ENCODE results near the gene TGFBR2. TPM values are rescaled to one million over a fixed set of nuclear protein-coding genes. Genes with fewer than 3 reads are reported as not detected.
A peak's percentile ranks its signal among the peaks of the same experiment; 100 is the strongest.

The TGFBR2 gene
- total RNA-seq, 1 donor from 2014 or later = 39.9 TPM

DNA sequence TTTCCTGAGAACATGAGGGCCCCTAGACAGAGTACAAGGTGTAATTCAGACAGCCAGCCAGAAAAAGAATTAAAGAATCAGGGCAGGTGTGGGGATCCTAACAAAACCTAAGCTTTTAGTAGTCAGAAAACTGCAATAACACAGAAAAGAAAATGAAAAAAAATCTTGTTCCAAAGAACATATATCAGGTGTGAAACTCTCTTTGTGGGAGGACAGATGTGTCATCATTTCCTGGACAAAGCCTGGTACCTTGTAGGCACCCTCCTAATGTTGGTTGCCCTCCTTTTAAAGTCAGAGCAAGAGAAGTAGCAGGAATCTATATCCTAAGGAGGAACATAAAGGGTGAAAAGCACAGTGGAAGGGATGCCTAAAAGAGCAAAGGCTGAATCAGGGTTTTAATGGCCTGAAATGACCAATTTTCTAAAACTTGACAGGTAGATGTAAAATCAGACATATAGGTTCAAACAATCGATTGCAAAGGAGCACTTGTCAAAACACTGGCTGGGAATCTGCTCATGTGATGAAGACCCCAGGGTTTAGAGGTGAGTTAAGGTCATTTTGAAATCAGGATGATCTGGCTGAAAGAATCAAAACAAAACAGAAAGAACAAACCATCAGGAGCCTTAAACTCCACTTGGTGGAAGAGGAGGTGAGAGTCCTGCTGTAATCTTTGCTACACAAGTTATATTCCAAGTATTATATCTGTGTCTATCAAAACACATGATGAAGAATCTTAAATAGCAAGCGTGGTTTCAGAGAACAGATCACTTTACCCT is 54.9 kb downstream of the TGFBR2 start:
- Histone ChIP-seq H3K36me3 (ENCODE audit: insufficient read depth, low read length) (peaks cover 31% of the 10 kb centered on the region), H3K4me3 (ENCODE audit: insufficient read depth, low read depth, low read length) (no peak overlapping the region), H3K27me3 (ENCODE audit: insufficient read depth, low read length) (no peaks in the 10 kb centered on the region), H3K4me1 (ENCODE audit: insufficient read depth, low read length) (peaks cover 52% of the 10 kb centered on the region), H3K9me3 (ENCODE audit: insufficient read depth, low read depth, low read length) (no peaks in the 10 kb centered on the region), H3K79me2 (ENCODE audit: insufficient read depth, low read length) (peaks cover 42% of the 10 kb centered on the region), H3K27ac (ENCODE audit: low read depth, low read length) (no peak overlapping the region), H4K20me1 (ENCODE audit: insufficient read depth, low read length) (no peaks in the 10 kb centered on the region), H3K9ac (ENCODE audit: low read length) (no peak overlapping the region), H2AFZ (ENCODE audit: low read depth, low read length) (no peak overlapping the region), H3K4me2 (ENCODE audit: low read length) (no peak overlapping the region)
- Mint-ChIP-seq H3K4me1 (ENCODE audit: low read depth, unreplicated experiment) (peaks cover 61% of the 10 kb centered on the region), H3K36me3 (ENCODE audit: low read depth, unreplicated experiment) (peaks cover 8% of the 10 kb centered on the region), H3K27ac (ENCODE audit: unreplicated experiment) (peak overlapping the region; percentile 28), H3K9me3 (ENCODE audit: unreplicated experiment) (no peaks in the 10 kb centered on the region), H3K27me3 (ENCODE audit: low read depth, unreplicated experiment) (no peaks in the 10 kb centered on the region), H3K4me3 (ENCODE audit: unreplicated experiment) (no peak overlapping the region)
- DNase-seq (ENCODE audit: low read depth) (no peak), FAIRE-seq (peak; percentile 69)
- TF ChIP-seq EZH2 (IDR thresholded peaks at IDR 0.05; ENCODE audit: insufficient read depth, low read length) = no peak
- TF ChIP-seq, protein P1, sequence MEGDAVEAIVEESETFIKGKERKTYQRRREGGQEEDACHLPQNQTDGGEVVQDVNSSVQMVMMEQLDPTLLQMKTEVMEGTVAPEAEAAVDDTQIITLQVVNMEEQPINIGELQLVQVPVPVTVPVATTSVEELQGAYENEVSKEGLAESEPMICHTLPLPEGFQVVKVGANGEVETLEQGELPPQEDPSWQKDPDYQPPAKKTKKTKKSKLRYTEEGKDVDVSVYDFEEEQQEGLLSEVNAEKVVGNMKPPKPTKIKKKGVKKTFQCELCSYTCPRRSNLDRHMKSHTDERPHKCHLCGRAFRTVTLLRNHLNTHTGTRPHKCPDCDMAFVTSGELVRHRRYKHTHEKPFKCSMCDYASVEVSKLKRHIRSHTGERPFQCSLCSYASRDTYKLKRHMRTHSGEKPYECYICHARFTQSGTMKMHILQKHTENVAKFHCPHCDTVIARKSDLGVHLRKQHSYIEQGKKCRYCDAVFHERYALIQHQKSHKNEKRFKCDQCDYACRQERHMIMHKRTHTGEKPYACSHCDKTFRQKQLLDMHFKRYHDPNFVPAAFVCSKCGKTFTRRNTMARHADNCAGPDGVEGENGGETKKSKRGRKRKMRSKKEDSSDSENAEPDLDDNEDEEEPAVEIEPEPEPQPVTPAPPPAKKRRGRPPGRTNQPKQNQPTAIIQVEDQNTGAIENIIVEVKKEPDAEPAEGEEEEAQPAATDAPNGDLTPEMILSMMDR (IDR thresholded peaks at IDR 0.05; ENCODE audit: insufficient read depth, low read depth, low read length) = no peak

DNA sequence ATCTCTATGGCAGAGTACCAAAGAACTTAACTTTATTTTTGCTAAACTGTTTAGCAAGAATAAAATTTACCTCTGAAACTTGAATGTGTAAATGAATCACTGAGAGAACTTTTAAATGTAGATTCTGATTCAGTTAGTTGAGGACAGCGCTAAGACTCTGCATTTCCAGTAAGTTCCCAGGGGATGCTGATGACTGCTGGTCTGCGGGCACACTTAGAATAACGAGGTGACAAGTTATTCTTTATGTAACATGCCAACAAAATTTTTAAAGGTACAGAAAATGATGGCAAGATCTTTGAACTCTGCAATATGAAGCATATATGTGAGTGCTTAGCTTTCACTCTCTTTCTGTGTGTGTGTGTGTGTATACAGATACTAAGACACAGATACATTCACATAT is 56.4 kb downstream of the TGFBR2 start:
- Histone ChIP-seq H3K4me3 (ENCODE audit: insufficient read depth, low read depth, low read length) (no peak overlapping the region), H4K20me1 (ENCODE audit: insufficient read depth, low read length) (no peaks in the 10 kb centered on the region), H3K36me3 (ENCODE audit: insufficient read depth, low read length) (peaks cover 23% of the 10 kb centered on the region), H3K4me2 (ENCODE audit: low read length) (no peak overlapping the region), H2AFZ (ENCODE audit: low read depth, low read length) (no peak overlapping the region), H3K4me1 (ENCODE audit: insufficient read depth, low read length) (peaks cover 46% of the 10 kb centered on the region), H3K27ac (ENCODE audit: low read depth, low read length) (no peak overlapping the region), H3K27me3 (ENCODE audit: insufficient read depth, low read length) (no peaks in the 10 kb centered on the region), H3K79me2 (ENCODE audit: insufficient read depth, low read length) (peaks cover 32% of the 10 kb centered on the region), H3K9me3 (ENCODE audit: insufficient read depth, low read depth, low read length) (no peaks in the 10 kb centered on the region), H3K9ac (ENCODE audit: low read length) (no peak overlapping the region)
- H3K36me3 Mint-ChIP-seq (ENCODE audit: low read depth, unreplicated experiment) = no peaks in the 10 kb centered on the region
- H3K9me3 Mint-ChIP-seq (ENCODE audit: unreplicated experiment) = no peaks in the 10 kb centered on the region
- TF ChIP-seq, protein P1 (IDR thresholded peaks at IDR 0.05; ENCODE audit: insufficient read depth, low read depth, low read length) = no peak
- TF ChIP-seq EZH2 (IDR thresholded peaks at IDR 0.05; ENCODE audit: insufficient read depth, low read length) = no peak
- H3K4me1 Mint-ChIP-seq (ENCODE audit: low read depth, unreplicated experiment) = peaks cover 62% of the 10 kb centered on the region
- no peaks in the 10 kb centered on the region for H3K27me3 Mint-ChIP-seq (ENCODE audit: low read depth, unreplicated experiment)
- FAIRE-seq (no peak), DNase-seq (ENCODE audit: low read depth) (no peak)
- H3K4me3 Mint-ChIP-seq (ENCODE audit: unreplicated experiment) = no peak overlapping the region
- no peak overlapping the region for H3K27ac Mint-ChIP-seq (ENCODE audit: unreplicated experiment)
